HG03103 (cell line): Measurements from ENCODE around the gene STK17A.
"Not testable (repeated sequence)": the region's sequence is repeated elsewhere in the genome, so short reads cannot be mapped to it uniquely, and the experiment has no call there.

Source experiments
- ATAC-seq: cut with Tn5 transposase; IDR thresholded peaks from one replicate; pipeline ENCODE4 v1.9.1; 2021; ENCODE audit warnings: low read depth; ENCODE audit not compliant: unreplicated experiment

STK17A gene

DNA sequence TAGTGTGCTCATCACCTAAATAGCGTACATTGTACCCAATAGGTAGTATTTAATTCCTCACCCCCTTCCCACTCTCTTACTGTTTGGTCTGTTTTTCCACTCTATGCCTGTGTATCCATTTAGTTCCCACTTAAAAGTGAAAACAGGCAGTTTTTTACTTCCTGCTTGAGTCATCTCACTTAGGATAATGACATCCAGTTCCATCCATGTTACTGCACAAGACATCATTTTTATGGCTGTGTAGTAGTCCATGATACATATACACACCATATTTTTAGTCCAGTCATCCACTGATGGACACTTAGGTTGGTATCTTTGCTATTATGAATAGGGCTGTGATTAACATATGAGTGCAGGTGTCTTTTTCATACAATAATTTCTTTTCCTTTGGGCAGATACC lies 10.1 kb downstream of the STK17A start:
- ATAC-seq: no peak

DNA sequence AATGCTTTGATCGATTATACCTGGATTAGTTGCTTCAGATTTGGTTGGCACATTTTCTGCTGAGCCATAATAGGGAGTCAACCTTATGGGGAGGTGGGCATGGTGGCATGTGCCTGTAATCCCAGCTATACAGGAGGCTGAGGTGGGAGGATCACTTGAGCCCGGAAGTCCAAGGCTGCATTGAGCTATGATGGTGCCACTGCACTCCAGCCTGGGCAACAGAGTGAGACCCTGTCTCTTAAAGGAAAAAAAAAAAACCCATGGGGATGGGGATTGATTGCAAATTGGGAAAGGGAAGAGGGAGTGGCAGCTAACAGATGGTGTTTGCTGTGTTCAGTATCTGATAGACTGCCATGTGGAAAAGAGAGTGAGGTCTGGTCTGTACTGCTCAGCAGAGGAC lies 11.1 kb downstream of the STK17A start:
- no peak for ATAC-seq

DNA sequence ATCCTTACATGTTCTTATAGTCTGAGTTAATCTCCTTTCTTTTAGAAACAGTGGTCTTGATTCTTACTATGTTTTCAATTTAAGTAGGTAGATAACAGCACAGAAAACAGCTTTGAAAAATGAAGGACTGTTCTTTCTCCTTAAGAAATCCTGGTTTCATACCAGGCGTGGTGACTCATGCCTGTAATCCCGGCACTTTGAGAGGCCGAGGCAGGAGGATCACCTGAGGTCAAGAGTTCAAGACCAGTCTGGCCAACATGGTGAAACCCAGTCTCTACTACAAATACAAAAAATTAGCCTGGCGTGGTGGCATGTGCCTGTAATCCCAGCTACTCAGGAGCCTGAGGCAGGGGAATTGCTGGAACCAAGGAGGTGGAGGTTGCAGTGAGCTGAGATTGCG lies 13.5 kb downstream of the STK17A start:
- not testable (repeated sequence) for ATAC-seq

DNA sequence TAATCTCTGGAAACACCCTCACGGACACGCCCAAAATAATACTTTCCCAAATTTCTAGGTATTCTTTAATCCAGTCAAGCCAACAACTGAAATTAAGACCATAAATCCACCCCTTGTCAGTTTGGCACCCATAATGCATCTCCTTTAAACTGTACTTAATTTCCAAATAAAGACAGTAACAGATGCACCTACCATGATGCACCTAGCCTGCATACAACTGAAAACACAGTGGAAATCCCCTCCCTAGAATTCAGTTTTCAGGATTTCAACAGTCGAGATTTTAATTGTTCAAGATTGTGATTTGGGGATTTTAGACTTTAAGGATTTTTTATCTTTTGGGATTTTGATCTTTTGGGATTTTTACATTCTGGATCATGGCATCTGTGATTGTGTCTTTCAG lies 17.1 kb downstream of the STK17A start:
- ATAC-seq: no peak

DNA sequence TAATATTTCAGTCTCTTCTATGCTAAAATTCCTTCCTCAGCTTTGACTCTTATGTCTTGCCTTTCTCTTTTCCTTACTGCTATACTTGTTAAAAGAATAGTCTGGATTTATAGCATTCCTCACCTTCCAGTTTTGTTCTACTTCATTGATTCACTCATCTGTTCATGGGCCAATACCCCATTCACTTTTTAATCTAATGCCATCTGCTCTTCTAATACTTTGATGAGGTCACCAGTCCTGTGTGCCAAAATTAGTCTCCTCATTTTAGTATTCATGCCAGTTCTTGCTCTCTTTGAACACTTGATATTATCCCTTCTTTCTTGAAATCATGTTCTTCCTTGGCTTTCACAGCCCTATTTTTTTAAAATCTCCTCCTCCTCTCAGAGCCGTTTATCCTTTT lies 19.3 kb downstream of the STK17A start:
- no peak for ATAC-seq

DNA sequence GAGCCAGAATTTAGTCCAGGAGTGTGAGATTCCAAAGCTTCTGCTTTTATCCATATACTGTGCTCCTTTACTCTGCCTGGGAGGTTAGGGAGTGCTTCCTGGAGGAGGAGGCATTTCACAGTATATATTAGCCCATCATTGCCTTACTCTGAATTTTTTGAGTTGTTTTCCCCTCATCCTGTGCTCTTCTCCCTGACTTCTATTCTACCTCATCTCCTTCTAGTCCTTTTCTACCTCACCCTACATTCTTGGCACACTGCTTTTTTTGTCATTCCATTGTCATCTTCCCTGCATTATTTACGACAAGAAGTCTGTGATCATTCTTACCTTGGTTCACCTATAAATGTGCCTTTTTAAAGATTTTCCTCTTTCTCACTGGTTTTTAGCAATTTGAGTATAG lies 21.3 kb downstream of the STK17A start:
- no peak for ATAC-seq

DNA sequence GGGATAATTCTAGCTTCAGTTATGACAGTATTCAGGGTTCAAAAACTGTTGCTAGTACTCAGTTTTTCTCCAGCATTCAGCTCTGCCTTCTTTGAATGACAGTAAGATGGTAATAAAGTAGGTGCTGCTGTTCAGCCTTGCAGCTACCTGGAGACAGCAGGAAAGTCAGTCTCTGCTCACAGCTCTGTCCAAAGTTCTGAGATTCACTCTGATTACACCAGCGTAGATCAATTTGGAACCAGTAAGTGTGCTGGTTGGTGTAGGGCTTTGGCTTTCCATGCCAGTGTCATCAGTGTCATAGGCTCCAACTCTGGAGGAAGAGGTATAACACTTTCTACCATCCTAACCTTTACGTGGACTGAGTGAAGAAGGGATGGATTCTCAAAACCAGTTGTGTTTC lies 26.2 kb downstream of the STK17A start:
- ATAC-seq: no peak

DNA sequence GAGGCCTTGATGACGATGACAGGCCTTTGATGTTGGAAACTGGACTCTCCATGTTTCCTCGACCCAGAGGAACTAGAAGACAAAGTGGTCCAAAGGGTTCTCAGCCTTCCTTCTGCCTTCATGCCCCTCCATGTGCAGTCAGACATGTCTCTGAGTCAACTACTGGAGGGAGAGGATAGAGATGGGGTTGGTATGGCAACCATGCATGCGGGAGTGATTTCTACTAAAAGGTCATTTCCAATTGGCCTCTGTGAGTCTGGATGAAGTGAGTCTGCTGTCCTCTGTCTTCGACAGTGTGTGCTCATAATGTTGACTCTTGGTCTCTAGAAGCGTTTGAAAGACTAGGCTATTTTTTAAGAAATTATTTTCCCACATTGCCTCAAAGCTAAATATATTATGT lies 29.2 kb downstream of the STK17A start:
- no peak for ATAC-seq

DNA sequence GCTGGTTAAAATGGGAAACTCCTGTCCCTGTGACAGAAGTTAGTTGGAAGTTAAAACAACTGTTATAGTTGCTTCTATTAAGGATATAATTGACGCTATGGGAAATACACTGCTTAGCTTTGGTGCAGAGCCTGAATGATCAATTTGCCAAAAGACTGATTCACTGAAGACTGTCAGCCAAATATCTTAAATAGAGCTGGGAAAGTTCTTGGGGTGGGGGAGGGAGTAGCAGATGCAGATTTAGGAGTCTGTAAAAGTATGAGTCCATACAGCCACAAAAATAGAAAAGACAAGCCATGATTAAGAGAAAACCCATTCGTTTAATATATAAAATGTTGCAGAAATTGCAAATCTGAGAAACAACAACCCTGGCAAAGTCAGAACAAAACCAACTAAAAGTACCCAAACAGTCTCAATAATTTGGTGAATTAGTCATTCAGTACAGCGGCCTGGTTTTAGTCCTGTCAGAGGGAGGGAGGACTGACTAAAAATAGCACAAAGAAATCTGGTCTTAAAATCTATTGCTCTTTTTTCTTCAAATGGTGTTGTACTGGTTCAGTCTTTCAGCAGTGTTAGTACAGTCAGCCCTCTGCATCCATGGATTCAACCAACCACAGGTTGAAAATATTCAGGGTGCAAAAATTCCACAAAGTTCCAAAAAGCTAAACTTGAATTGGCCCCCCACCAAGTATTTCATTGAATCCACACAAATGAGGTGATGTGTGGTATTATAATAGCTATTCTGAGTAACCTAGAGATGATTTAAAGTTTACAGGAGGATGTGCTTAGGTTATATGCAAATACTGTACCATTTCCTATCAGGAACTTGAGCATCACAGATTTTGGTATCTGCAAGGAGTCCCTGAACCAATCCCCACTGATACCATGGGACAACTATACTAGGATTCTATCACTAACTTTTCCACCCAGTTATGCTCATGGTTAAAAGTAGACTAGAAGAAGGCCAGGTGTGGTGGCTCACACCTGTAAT lies 30.0 kb downstream of the STK17A start:
- ATAC-seq: peak; percentile 76

DNA sequence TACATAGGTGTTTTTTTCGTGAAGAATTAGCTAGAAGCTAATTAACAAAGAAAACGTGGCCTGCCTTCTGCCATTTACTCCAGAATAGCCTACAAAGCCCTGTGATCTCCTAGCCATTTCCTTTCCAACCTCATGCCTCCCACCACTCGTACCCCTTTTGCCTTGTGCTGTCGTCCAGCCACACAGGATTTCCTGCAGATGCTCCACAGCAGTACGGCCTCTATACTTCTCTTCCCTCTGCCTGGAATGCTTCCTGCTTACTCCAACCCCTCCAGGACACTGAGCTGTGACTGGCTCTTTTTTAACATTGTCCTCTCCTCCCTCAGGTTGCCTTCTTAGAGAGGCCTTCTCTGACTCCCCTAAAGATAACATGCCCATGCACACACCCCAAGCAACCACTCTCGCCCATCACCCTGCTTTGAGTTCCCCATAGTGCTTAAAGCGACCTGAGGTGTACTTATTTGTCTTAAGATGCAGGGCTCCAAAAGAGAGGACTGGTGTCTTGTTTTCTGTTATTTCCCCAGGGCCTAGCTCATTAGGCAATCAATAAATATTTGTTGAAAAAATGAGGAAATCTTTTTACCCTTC lies 32.7 kb downstream of the STK17A start:
- no peak for ATAC-seq

DNA sequence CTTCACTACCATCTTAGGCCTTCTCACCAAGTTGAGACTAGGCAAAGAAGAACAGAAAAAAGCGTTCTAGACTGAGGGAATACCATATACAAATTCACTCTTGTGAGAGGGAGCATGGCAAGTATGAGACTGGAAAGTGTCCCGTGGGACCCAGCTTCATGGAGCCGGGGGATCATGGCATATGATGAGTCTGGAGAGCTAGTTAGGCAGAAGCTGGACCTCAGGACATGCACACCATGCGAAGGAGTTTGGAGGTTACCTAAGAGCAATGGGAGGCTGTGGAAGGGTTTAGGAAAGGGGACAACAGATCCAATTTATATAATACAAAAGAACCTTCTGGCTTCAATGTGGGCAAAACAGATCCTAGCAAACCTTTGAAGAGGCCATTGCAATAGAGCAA lies 34.1 kb downstream of the STK17A start:
- no peak for ATAC-seq

DNA sequence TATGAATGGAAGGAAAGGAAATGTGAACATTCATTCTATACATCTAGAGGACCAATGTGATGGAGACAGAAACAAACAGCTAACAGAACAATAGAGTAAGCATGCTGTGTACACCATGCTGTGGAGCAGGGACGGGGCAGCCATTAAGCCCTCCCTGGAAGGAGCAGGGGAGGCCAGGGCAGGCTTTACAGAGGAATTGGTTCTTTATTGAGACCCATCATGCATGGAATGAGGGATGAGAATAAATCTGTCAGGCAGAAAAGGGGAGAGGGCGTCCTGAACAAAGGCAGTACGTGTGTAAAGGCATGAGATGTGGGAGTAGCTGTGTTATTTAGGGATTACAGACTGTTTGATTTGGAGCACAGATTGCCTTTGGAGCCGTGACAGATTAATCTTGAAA lies 35.2 kb downstream of the STK17A start:
- no peak for ATAC-seq

DNA sequence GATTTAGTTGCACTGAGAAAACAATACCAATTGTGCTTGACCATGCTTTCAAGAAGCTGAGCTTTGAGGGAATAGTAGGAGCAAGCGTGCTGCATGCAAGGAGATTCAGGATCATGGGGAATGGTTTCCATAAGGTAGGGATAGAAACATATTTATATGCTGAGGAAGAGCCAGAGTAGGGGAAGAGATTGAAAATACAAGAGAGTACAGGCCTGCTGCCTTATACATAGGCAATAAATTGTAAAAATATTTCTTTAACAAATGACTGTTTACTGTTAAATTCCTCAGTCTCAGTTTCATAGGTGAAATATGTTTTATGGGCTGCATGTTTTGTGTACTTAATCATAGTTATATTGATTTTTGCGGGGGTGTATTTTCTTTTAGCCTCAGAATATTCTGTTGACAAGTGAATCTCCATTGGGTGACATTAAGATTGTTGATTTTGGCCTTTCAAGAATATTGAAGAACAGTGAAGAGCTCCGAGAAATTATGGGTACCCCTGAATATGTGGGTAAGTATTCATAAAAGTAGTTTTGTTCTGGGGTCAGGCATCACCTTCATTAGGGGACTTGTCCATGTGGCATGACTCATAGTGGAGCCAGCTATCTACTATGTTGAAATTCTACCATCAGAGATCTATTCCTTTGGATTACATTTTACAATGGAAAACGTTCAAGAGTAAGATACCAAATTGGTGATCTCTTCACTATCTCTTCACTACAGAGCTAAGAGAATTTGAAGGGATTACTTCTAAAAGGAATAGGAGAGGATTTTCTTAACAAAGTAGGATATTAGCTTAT lies 36.5 kb downstream of the STK17A start:
- ATAC-seq: no peak

DNA sequence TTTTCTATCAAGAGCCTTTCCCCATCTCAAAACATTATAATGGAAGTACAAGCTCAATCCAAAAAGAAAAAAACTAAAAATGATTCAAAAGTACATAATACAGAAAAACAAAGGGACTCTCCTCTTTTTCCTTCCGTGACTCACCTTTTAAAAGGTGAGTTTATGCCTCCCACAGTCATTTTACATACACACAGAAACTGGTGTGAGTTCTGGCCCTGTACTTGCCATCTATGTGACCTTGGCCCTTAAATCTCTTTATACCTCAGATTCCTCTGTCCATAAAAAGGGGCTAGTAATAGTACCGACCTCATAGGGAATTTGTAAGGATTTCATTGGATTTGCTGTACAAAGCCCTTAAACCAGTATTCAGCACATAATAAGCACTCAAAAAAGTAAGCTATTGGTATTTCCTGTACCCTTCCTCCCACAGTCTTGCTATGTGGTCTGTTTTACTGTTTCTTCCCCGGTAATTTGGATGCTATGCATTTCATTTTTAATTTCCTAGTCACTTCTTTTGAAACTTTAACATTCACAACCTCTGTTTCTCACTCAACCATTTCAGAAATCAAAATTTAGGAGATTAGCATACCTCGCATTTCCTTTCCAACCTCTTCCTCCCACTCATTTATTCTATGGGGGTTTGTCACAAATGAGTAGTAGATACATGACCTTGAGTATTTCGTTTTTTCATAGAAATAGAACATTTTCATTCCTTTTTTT lies 39.0 kb downstream of the STK17A start:
- ATAC-seq: no peak

DNA sequence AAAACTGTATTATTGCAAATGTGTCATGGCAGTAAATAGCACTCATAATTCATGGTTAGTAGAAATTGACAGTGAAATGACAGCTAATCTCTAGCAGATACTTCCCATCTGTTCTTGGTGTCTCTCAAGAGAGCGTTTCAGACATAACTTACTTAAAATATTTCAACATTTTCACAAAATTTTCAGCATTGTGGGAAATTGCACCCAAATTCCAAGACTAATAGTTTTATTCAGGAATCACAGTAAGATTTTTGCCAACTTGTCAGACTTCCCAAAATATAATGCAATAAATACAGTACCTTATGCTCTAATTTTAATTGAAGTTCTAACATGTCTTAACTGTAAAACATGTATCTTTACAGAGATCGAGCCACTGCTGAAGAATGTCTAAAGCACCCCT lies 41.2 kb downstream of the STK17A start:
- ATAC-seq: no peak

DNA sequence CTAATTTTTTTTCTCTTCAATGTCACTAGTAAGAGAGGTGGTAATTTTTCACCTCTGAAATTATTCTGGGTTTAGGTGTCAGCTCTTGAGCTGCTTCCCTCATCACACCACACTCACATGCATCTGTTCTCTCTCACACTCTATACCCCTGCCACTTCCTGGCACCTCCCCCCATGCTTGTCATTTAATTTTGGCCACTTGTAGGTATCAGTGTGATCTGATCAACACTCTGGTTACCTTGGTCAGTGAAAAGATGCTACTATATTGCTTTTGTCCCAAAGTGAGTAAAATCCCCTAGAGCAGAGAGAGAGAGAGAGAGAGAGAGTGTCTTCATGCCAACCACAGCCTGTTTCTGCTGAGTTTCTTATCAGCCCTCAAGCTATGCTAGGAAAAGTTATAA lies 42.5 kb downstream of the STK17A start:
- peak; percentile 56 for ATAC-seq

DNA sequence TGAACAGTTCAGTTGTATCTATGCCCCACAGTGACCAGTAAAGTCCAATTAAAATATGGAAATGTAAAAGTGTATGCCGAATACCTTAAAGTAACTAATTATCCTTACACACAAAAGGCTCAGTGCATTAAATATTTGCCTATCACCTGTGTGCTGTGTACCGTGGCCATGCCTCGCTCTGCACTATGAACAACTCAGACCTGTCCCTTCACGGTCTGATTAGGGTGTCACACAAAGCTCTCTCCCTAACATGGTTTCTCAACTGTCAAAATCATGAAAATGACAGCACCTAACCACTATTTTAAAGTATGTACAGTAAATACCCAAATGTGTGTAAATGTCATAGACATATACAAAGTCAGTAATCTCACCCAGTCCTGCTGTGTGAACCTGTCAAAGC lies 43.1 kb downstream of the STK17A start:
- ATAC-seq: no peak

DNA sequence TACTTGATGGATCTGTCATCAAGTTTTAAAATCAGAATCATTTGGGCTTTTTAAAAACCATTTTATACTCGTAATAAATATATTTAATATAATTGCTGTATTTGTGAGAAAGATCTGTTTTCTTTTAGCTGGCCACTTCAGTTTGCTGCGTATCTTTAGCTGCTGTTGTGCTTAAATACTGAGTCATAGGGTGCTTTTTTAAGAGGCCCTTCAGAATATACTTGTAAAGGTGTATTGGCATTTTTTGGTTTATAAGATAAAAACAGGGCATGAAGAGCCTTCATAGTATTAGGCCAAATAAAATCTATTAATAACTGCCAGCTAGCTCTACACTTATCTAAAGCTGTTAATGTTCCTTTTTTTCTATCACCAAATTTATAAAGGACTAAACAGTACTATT lies 43.8 kb downstream of the STK17A start:
- no peak for ATAC-seq

DNA sequence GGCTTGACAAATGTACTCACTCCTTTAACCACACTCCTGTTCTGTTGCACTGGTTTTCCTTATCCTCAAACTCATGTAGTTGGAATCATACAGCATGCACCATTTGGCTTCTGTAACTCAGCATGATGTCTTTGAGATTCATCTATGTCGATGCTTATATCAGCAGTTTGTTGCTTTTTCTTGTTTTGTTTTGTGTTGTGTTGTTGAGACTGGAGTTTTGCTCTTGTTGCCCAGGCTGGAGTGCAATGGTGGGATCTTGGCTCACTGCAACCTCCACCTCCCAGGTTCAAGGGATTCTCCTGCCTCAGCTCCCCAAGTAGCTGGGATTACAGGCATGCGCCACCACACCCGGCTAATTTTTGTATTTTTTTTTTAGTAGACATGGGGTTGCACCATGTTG lies 44.9 kb downstream of the STK17A start:
- not testable (repeated sequence) for ATAC-seq

DNA sequence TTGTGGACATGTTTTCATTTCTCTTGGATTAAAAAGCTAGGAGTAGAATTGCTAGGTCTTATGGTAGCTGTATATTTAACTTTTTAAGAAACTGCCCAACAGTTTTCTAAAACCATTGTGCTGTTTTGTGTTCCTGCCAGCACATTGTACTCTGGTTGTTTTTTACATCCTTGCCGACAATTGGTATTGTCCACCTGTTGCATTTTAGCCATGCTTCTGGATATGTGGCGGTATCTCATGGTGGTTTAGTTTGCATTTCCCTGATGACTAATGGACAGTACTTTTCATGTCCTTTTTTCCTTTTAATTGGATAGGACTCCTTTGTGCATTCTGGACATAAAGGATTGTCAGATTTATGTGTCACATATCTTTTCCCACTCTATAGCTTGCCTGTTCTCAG lies 45.5 kb downstream of the STK17A start:
- ATAC-seq: no peak

DNA sequence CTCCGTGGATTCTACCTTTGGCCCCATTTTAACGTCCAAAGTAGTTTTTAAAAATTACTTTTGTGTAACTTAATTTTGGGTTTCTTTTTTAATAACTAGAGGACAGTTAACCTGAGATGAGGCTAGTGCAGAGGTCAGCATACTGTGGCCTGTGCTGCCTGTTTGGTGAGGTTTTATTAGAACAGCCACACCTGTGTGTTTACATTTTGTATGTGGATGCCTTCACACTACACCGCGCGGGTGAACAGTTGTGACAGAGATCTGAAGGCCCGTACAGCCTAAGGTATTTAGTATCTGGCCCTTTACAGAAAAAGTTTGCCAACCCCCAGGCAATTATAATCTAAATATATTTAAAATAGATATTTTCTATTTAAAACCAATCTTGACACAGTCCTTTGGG lies 46.9 kb downstream of the STK17A start:
- no peak for ATAC-seq
